GM18517 (cell line): ENCODE measurements around the gene OR10H3.
"Not testable (repeated sequence)": the region's sequence is repeated elsewhere in the genome, so short reads cannot be mapped to it uniquely, and the experiment has no call there.

ENCODE experiments used
- ATAC-seq: cut with Tn5 transposase; IDR thresholded peaks from one replicate; pipeline ENCODE4 v1.9.1; 2021; ENCODE audit warnings: mild to moderate bottlenecking, moderate library complexity; ENCODE audit not compliant: unreplicated experiment

The OR10H3 gene

DNA sequence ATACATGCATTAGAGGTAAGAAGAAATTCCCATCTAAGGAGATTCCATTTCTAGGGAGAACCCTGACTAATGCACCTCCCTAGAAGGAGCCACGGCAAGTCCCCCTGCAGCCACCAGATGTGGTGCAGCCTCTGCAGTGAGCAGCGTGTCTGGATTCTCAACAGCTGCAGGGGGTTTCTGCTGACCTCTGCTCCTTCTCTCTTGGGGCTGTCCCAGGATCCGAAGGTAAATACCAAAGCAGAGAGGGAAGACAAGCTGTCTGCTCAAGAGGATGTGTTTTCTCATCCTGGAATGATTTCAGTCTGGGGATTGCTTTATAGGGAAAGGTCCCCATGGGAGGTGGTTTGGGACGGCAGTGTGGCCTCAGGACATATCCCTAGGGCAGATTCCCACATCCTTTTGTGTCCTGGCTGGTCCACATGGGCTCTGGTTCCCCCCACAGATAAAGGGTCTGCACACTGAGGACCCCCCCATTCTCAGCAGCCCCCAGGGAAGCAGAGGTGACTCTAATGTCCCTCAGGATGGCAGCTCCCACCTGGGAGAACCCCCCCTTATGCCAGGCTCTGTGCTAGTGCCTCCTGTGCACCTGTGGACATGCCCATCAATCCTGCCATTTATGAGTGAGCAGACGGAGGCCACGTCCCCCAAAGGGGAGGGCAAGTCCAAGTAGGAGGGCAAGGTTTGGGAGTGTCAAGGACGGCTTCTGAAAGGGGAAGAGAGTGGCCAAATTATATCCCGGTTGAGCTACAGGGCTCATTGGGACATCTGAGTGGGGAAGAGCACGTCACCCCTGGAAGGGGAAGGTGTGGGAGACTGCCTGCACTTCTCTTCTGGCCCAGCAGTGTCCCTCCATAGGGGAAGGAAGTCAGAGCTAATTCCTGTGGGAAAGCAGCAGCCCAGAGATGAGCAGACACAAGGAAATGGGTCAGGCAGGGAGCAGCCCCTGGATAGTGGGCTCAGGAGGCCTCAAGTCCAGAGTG, 39.5 kb downstream of the OR10H3 start:
- ATAC-seq, result no peak

DNA sequence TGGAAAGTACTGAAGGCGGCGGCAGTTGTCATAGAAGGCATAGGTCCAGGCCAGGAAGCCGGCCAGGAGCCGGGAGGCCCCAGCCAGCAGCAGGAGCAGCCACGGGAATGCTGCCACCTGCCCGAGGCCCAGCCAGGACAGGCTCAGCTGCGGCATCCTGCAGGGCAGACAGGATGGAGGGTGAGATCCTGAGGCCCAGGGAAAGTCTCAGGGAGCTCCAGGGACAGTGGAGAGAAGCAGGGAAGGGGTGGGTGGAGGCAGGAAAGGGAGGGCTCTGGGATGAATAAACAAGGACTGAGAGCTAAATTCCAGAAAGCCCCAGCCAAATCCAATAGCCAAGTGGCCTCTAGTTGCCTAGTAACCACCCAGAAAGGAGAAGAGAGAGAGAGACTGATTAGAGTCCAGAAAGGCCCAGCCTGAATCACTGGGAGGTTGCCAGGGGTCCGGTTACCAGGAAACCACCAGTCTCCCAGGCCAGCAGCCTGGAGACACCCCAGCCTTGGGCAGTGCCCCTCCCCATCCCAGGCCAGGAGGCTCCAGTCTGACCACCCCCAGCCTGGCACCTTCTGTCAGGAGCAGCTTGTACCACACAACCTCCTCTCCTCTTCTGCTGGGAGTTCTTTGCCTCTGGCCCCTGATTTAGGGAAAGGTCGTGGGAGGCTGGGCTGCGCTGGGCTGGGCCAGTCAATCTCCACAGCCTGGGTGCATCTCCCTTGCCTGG, 42.1 kb downstream of the OR10H3 start:
- no peak for ATAC-seq

DNA sequence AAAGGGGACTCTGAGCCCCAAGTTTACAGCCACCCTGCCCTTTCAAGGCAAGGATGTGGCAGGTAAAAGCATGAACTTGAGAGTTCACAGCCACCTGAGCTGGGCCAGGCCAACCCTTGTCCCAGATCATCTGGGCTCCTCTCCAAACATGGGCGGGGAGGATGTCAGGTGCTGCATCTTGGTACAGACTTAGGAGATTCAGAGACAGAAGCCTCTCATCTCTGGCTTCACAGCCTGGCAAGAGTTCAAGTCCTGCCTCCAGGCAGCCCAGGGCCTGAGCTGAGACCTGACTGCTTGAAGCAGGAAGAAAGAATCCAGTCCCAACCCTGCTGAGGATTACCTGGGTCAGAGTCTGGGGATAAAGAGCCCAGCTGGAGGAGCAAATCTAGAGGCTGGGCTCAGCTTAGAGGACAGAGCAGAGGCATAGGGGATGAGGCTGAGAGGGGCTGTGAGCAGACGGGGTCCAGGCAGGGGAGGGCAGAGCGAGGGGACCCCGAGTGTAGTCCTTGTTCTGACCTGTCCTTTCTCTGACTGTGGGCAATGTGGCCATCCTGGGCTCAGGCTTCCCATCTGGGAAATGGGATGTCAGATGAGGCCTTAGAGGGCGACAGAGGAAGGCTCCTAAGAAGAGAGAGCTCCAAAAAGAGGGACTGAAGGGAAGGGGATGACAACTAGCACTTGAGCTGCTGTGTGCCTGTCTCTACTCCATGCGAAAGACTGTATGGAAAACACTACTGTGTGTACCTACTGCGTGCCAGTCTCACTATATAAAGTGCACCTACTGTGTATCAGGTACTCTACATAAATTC, 43.0 kb downstream of the OR10H3 start:
- no peak for ATAC-seq

DNA sequence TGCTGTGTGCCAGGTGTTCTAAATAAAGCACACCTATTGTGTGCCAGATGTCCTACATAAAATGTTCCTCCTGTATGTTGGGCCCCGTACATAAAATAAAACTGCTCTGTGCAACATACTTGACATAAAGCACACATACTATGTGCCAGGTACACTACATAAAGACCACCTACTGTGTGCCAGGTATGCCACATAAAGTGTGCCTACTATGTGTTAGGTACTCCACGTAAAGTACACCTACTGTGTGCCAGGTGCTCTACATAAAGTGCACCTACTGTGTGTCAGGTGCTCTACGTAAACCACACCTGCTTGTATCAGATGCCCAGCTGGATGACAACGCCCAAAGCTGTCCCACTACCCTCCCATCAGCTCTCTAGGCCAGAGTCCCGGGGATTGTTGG, 43.9 kb downstream of the OR10H3 start:
- ATAC-seq, result no peak

DNA sequence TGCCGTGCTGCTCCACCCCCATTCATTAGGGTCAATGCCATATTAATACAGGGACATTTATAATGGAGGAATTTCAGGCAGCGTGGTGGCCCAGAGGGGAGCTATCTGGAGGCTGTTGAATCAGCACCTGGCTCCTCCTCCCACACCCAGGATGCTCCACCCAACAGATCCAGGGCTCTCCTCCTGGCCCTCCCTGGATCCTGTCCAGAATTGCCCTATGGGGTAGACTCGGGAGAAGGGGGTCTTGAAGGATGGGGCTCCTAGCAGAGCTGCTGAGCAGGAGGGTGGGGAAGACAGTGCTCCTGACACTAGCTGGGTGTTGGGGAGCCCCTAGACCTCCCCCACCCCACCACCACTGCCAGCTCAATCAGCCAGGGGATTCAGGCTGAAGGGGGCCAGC, 44.4 kb downstream of the OR10H3 start:
- no peak for ATAC-seq

DNA sequence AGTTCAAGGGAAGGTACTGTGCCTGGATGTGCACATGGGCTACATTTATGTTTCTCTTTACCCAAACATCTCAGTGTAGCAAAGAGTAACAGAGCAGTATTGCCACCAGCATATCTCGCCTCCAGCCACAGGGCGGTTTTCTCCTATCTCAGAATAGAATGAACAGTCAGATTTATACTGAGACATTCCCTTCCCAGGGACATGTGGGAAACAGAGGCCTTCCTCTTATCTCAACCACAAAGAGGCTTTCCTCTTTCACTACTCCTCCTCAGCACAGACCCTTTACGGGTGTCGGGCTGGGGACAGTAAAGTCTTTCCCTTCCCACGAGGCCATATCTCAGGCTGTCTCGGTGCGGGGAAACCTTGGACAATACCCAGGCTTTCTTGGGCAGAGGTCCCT, 45.1 kb downstream of the OR10H3 start:
- ATAC-seq, result not testable (repeated sequence)

DNA sequence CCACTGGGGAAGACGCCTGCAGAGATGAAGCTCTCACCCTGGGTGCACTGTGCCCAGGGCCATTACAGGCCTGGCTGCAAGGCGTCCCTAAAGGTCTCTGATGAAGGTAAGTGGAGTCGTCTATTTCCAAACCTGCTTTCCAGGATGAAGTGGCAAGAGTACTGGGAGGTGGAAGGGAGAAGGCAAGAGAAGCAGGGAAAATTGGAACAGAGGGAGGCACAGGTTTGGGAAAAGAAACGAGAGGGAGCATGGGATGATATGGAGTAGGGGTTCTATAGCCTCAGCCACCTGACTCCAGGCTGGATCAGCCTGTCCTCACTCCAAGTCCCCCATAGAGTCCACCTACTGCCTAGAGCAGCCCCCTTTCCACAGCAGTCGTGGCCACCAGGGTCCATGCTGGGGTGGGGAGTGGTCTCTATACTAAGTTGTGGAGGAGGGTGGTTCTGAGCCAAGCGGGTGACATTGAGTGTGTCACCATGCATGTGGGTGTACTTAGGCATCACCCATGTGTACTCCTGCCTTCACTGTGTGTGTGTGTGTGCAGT, 49.9 kb downstream of the OR10H3 start, which contains the start of gene OR10H5:
Gene OR10H5 (plus strand): TSS at position 51 of the 545 bp plus-strand sequence. CDS start 6,388 bp downstream, outside the sequence.
- ATAC-seq, result no peak

DNA sequence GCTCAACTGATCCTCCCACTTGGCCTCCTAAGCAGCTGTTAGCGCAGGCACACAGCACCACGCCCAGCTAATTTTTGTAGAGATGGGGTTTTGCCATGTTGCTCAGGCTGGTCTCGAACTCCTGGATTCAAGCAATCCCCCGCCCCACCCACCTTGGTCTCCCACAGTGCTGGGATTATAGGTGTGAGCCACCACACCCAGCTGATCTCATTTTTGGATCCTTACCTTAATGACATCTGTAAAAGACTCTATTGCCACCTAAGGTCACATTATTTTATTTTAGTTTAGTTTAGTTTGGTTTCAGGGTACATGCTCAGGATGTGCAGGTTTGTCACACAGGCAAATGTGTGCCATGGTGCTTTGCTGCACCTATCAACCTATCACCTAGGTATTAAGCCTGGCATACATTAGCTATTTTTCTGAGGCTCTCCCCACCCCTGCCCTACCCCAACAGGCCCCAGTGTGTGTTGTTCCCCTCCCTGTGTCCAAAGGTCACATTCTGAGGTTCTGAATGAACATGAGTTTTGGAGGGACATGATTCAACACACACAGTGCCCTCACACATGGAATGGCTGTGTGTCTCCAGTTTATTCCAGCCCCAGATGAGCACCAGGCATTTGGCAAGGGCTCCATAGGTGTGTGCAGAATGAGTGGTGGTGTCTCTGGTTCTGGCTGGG, 50.9 kb downstream of the OR10H3 start:
- ATAC-seq, result no peak

DNA sequence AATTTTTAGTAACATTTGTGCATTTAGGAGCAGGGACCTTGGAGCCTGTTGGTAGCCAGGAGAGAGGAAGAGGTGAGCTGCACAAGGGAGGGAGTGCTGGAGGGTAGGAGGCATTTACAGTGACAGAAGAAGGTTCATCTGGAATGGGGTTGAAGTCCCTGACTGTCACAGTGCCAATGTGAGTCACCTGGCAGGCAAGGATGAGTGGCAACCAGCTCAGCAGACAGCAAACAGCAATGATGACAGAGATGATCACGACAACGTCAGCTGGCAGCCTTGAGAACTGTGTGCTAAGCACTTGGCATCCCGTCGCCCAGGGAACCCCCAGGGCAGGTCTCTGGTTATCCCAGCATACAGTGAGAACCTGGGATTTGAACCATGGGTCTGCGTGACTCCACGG, 52.3 kb downstream of the OR10H3 start:
- ATAC-seq, result no peak
